Panc1 (cell line): ENCODE measurements around the gene DDX20. TPM values are rescaled to one million over a fixed set of nuclear protein-coding genes. Genes with fewer than 3 reads are reported as not detected.
A peak's percentile ranks its signal among the peaks of the same experiment; 100 is the strongest.

Experiments used
- ATAC-seq: fragments of 200-7000 bp; cut with Tn5 transposase; 2 replicates; pipeline ENCODE4 v1.9.1; 2020; ENCODE audit warnings: mild to moderate bottlenecking, moderate library complexity
- BruUV-seq: library from RNA; stranded (reverse); fragments of 400-500 nt; replicated peaks from 2 replicates; lab custom pipeline; 2021; lab: Mats Ljungman, UMichigan
- CTCF ChIA-PET: fragments of 300-600 bp; sonication (Branson Sonifier 250); formaldehyde crosslinking; loops from one replicate; lab custom pipeline; 2022; ENCODE audit warnings: antibody characterized with exemption; lab: Charles Lee
- POLR2A ChIA-PET: fragments of 300-600 bp; sonication (Branson Sonifier 250); formaldehyde crosslinking; loops from one replicate; lab custom pipeline; 2022; ENCODE audit warnings: antibody characterized with exemption; lab: Charles Lee
- DNase-seq: peaks from one replicate; pipeline ENCODE4 v3.0.0-alpha.2; 2010; ENCODE audit warnings: low read depth, low spot score
- H3K27ac ChIP-seq: 2 replicates; pipeline ENCODE4 v1.5.1; 2011; ENCODE audit warnings: mild to moderate bottlenecking, low read length, inconsistent platforms
- H3K27me3 ChIP-seq: fragments of 200-500 bp; sonication (Bioruptor generic); 2 replicates; pipeline ENCODE4 v1.6.0; 2014; ENCODE audit warnings: low read length, inconsistent platforms; ENCODE audit not compliant: control insufficient read depth, insufficient read depth
- H3K36me3 ChIP-seq: fragments of 200-500 bp; sonication (Bioruptor generic); 2 replicates; pipeline ENCODE4 v1.5.1; 2014; ENCODE audit warnings: inconsistent platforms, mild to moderate bottlenecking, low read length, moderate library complexity; ENCODE audit not compliant: control insufficient read depth, insufficient read depth
- H3K4me1 ChIP-seq: 2 replicates; pipeline ENCODE4 v1.5.1; 2011; ENCODE audit warnings: inconsistent platforms, mild to moderate bottlenecking, low read length, moderate library complexity; ENCODE audit not compliant: control insufficient read depth, insufficient read depth
- H3K4me3 ChIP-seq, 2 experiments: 2 replicates each; pipeline ENCODE4 v1.5.1; 2011 to 2012; ENCODE audit warnings: low read depth in 2 of 2, low read length in 2 of 2, mild to moderate bottlenecking in 2 of 2, inconsistent platforms in 1 of 2, moderate library complexity in 1 of 2
- H3K9me3 ChIP-seq: fragments of 200-500 bp; sonication (Bioruptor generic); 2 replicates; pipeline ENCODE4 v1.5.1; 2014; ENCODE audit warnings: low read depth, mild to moderate bottlenecking, inconsistent platforms, low read length, moderate library complexity; ENCODE audit not compliant: control insufficient read depth, insufficient read depth
- POLR2AphosphoS5 ChIP-seq: IDR thresholded peaks from 2 replicates; pipeline ENCODE4 v1.6.1; 2012; ENCODE audit warnings: mild to moderate bottlenecking, low read depth, low read length, moderate library complexity
- SIN3A ChIP-seq: IDR thresholded peaks from 2 replicates; pipeline ENCODE4 v1.6.1; 2012; ENCODE audit warnings: low read depth, mild to moderate bottlenecking, low read length, moderate library complexity, borderline replicate concordance; ENCODE audit not compliant: insufficient read depth
- TCF7L2 ChIP-seq: IDR thresholded peaks from 2 replicates; pipeline ENCODE4 v1.6.1; 2011; ENCODE audit warnings: mild to moderate bottlenecking, low read depth, low read length, inconsistent platforms
- in situ Hi-C: cut with HindIII; loops from 2 replicates; pipeline ENCODE4 v1.10.0; 2016; ENCODE audit warnings: low sequenced_read_pairs, low pct_unique_long_range_greater_than_20kb
- intact Hi-C: fragments of 100-400 bp; cut with micrococcal nuclease; formaldehyde crosslinking; loops from one replicate; pipeline ENCODE4 v1.10.0; 2022; ENCODE audit not compliant: unreplicated experiment
- total RNA-seq: library from RNA; stranded (reverse); gene quantifications from one replicate; pipeline ENCODE4 v1.2.1, GENCODE V29; 2021; ENCODE audit not compliant: unreplicated experiment
- TF ChIP-seq, protein P1 (sequence below), 2 experiments: IDR thresholded peaks; 2 replicates each; pipeline ENCODE4 v1.6.1; 2011 to 2012; ENCODE audit warnings: low read depth in 2 of 2, control low read depth in 1 of 2, low read length in 1 of 2, mild to moderate bottlenecking in 1 of 2, moderate library complexity in 1 of 2; ENCODE audit not compliant: insufficient read depth in 1 of 2
- TF ChIP-seq, protein P2 (sequence below): fragments of 450-650 bp; IDR thresholded peaks from 2 replicates; pipeline ENCODE4 v1.5.1; 2017; ENCODE audit warnings: mild to moderate bottlenecking

Gene DDX20
- total RNA-seq, 1 experiment from 2014 or later, result 9.1 TPM

DNA sequence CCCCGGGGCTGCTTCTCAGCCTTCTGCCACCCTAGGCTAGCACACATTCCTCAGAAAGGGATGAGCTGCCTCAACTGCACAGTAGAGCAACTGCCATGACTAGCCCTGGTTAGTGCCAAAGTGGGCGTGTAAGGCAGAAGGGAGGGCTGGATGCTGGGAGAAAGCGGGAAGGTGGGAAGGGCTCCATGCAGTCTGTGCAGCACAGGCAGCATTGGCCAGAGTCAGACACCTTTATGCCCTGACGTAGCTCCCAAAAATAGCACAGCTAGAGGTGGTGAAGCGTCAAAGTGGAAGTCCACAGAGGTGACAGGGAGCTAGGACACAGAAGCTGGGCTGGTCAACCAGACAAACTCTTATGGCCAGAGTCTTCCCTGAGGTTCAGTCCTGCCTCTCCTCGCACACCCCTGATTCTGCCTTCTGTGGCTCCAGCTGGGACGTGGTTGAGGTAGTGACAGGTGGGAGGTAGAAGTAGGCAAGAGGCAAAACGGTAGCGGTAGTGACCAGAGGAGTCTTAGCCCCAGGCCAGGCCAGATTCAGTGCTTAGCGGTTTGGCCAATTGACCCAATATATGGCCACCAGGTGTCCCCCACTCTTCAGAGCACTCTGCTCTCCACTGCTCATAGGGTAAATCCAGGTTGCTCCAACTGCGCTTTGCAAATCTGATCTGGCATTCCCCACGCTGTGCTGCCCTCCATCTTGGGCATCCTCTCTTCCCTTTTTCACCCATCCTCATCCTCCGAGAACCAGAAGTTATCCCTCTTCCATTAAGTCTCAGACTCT is 45.6 kb downstream of the DDX20 start:
- no peak overlapping the region for H3K27ac ChIP-seq
- ATAC-seq, result 0 out of 2 replicates have a peak, but pooled peaks have one; percentile 65
- CTCF ChIA-PET, result no interaction called here
- no peaks in the 10 kb centered on the region for H3K4me1 ChIP-seq
- H3K27me3 ChIP-seq, result no peaks in the 10 kb centered on the region
- H3K4me3 ChIP-seq, result no peak overlapping the region
- DNase-seq, result no peak
- in situ Hi-C loops, result no loop called here
- TF ChIP-seq, protein P1, sequence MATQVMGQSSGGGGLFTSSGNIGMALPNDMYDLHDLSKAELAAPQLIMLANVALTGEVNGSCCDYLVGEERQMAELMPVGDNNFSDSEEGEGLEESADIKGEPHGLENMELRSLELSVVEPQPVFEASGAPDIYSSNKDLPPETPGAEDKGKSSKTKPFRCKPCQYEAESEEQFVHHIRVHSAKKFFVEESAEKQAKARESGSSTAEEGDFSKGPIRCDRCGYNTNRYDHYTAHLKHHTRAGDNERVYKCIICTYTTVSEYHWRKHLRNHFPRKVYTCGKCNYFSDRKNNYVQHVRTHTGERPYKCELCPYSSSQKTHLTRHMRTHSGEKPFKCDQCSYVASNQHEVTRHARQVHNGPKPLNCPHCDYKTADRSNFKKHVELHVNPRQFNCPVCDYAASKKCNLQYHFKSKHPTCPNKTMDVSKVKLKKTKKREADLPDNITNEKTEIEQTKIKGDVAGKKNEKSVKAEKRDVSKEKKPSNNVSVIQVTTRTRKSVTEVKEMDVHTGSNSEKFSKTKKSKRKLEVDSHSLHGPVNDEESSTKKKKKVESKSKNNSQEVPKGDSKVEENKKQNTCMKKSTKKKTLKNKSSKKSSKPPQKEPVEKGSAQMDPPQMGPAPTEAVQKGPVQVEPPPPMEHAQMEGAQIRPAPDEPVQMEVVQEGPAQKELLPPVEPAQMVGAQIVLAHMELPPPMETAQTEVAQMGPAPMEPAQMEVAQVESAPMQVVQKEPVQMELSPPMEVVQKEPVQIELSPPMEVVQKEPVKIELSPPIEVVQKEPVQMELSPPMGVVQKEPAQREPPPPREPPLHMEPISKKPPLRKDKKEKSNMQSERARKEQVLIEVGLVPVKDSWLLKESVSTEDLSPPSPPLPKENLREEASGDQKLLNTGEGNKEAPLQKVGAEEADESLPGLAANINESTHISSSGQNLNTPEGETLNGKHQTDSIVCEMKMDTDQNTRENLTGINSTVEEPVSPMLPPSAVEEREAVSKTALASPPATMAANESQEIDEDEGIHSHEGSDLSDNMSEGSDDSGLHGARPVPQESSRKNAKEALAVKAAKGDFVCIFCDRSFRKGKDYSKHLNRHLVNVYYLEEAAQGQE (IDR thresholded peaks at IDR 0.05; ENCODE audit: insufficient read depth in 1 of 2, low read depth in 2 of 2, low read length in 1 of 2), result no peak
- TF ChIP-seq SIN3A (no peak), TCF7L2 (no peak), POLR2AphosphoS5 (no peak)
- TF ChIP-seq, protein P2, sequence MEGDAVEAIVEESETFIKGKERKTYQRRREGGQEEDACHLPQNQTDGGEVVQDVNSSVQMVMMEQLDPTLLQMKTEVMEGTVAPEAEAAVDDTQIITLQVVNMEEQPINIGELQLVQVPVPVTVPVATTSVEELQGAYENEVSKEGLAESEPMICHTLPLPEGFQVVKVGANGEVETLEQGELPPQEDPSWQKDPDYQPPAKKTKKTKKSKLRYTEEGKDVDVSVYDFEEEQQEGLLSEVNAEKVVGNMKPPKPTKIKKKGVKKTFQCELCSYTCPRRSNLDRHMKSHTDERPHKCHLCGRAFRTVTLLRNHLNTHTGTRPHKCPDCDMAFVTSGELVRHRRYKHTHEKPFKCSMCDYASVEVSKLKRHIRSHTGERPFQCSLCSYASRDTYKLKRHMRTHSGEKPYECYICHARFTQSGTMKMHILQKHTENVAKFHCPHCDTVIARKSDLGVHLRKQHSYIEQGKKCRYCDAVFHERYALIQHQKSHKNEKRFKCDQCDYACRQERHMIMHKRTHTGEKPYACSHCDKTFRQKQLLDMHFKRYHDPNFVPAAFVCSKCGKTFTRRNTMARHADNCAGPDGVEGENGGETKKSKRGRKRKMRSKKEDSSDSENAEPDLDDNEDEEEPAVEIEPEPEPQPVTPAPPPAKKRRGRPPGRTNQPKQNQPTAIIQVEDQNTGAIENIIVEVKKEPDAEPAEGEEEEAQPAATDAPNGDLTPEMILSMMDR, result no peak
- no peaks in the 10 kb centered on the region for H3K9me3 ChIP-seq
- no peaks in the 10 kb centered on the region for H3K36me3 ChIP-seq
- intact Hi-C loops, result no loop called here
- POLR2A ChIA-PET, result interaction anchor here (0.6 kb wide), 1 partner anchor 998 kb away, joined by 6 read pairs; no protein-coding TSS in a partner anchor
- BruUV-seq, result no TSS peak

DNA sequence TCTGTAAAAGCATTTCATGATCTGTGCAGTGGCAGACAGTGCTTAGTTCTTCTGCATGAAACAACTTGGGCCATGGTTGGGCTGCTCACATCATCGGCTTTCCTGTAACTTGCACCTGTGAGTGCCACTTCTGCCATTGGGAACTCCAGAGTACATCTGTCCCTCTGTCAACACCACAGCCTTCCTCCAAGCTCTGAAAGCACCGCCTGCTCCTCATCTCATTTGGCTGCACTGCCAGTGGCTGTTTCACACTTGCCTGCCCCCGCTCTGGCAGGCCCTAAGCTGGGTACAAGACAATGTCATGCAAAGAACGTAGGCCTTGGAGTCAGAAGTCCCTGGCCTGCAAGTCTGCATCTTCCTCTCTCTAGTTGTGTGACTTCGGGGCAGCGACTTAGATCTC is 46.4 kb downstream of the DDX20 start:
- no peaks in the 10 kb centered on the region for H3K9me3 ChIP-seq
- TF ChIP-seq, protein P2, result no peak
- TF ChIP-seq, protein P1 (IDR thresholded peaks at IDR 0.05; ENCODE audit: insufficient read depth in 1 of 2, low read depth in 2 of 2, low read length in 1 of 2), result no peak
- no peak for TF ChIP-seq TCF7L2
- no peak for TF ChIP-seq SIN3A
- TF ChIP-seq POLR2AphosphoS5, result no peak
- ChIA-PET CTCF (no interaction called here), POLR2A (no interaction called here)
- BruUV-seq, result no TSS peak
- no peaks in the 10 kb centered on the region for H3K4me1 ChIP-seq
- intact Hi-C loops, result no loop called here
- DNase-seq (no peak), ATAC-seq (no peak)
- H3K27me3 ChIP-seq, result no peaks in the 10 kb centered on the region
- H3K36me3 ChIP-seq, result no peaks in the 10 kb centered on the region
- in situ Hi-C loops, result no loop called here
- H3K27ac ChIP-seq, result no peak overlapping the region
- no peak overlapping the region for H3K4me3 ChIP-seq
